B cell (primary cell): ENCODE data around the gene ZNF280D. TPM values are rescaled to one million over a fixed set of nuclear protein-coding genes. Genes with fewer than 3 reads are reported as not detected.

Source experiments
- ATAC-seq: fragments of 200-7000 bp; cut with Tn5 transposase; one replicate; pipeline ENCODE4 v1.10.0; 2021; ENCODE audit warnings: low read depth, mild to moderate bottlenecking, moderate number of reproducible peaks, moderate library complexity
- CTCF ChIA-PET: fragments of 350-600 bp; sonication (Branson Sonifier 250); formaldehyde crosslinking; loops from one replicate; lab custom pipeline; 2021; ENCODE audit warnings: antibody characterized with exemption, inconsistent platforms; lab: Charles Lee
- POLR2A ChIA-PET: fragments of 350-600 bp; sonication (Branson Sonifier 250); formaldehyde crosslinking; loops from one replicate; lab custom pipeline; 2021; ENCODE audit warnings: antibody characterized with exemption; lab: Charles Lee
- DNase-seq: peaks from one replicate; pipeline ENCODE4 v3.0.0; 2013
- H2AFZ ChIP-seq: 2 replicates; pipeline ENCODE4 v1.6.1; 2012; ENCODE audit warnings: mild to moderate bottlenecking, low read depth, low read length; ENCODE audit not compliant: insufficient read depth, poor library complexity, severe bottlenecking
- H3K27ac ChIP-seq, 2 donors: 1 replicate in 1 of 2; 2 replicates in 1 of 2; pipeline ENCODE4 v1.5.1; 2012 to 2013; ENCODE audit warnings: low read length in 2 of 2, mild to moderate bottlenecking in 2 of 2, moderate library complexity in 1 of 2
- H3K27me3 ChIP-seq, 4 experiments: fragments of 200-600 bp in 1 of 4; sonication (generic) in 1 of 4; replicated peaks in 1 of 4; 1 replicate in 2 of 4; 2 replicates in 2 of 4; pipeline versions ENCODE4 v1.6.1 to v1.7.0; 2013 to 2016; ENCODE audit warnings: low read length in 3 of 4, mild to moderate bottlenecking in 2 of 4, mixed read lengths in 1 of 4, moderate library complexity in 1 of 4; ENCODE audit not compliant: insufficient read depth in 4 of 4, control insufficient read depth in 3 of 4; ENCODE audit errors: control extremely low read depth in 1 of 4
- H3K36me3 ChIP-seq, 2 experiments: replicated peaks in 1 of 2; 1 replicate in 1 of 2; 2 replicates in 1 of 2; pipeline versions ENCODE4 v1.6.1 to v1.7.1; 2013; ENCODE audit warnings: low read length in 1 of 2; ENCODE audit not compliant: insufficient read depth in 2 of 2, control insufficient read depth in 1 of 2; ENCODE audit errors: control extremely low read depth in 1 of 2, extremely low read depth in 1 of 2
- H3K4me1 ChIP-seq, 2 donors: fragments of 200-600 bp in 1 of 2; sonication (generic) in 1 of 2; 1 replicate in 1 of 2; 2 replicates in 1 of 2; pipeline versions ENCODE4 v1.5.1 to v1.6.1; 2013 to 2017; ENCODE audit warnings: low read length in 2 of 2; ENCODE audit not compliant: control insufficient read depth in 2 of 2, insufficient read depth in 2 of 2
- H3K4me2 ChIP-seq: replicated peaks from 2 replicates; pipeline ENCODE3; 2012; ENCODE audit warnings: mild to moderate bottlenecking, low read depth, low read length; ENCODE audit not compliant: poor library complexity, severe bottlenecking
- H3K4me3 ChIP-seq, 5 experiments: fragments of 200-600 bp in 1 of 5; sonication (generic) in 1 of 5; 1 replicate in 3 of 5; 2 replicates in 2 of 5; pipeline versions ENCODE4 v1.5.1 to v1.7.0; 2011 to 2016; ENCODE audit warnings: low read length in 4 of 5, mild to moderate bottlenecking in 4 of 5, low read depth in 2 of 5, control low read depth in 1 of 5, moderate library complexity in 1 of 5; ENCODE audit not compliant: insufficient read depth in 1 of 5; ENCODE audit errors: control extremely low read depth in 1 of 5, extremely low read depth in 1 of 5
- H3K79me2 ChIP-seq: fragments of 200-600 bp; sonication (generic); one replicate; pipeline ENCODE4 v1.6.0; 2016; ENCODE audit warnings: low read length; ENCODE audit not compliant: control insufficient read depth, insufficient read depth
- H3K9ac ChIP-seq: fragments of 200-600 bp; sonication (generic); 2 replicates; pipeline ENCODE4 v1.6.1; 2017; ENCODE audit warnings: mild to moderate bottlenecking, low read length, moderate library complexity
- H3K9me3 ChIP-seq, 3 donors: one replicate each; pipeline versions ENCODE4 v1.6.1 to v1.7.1; 2013; ENCODE audit warnings: low read length in 2 of 3; ENCODE audit not compliant: control insufficient read depth in 2 of 3, insufficient read depth in 1 of 3; ENCODE audit errors: control extremely low read depth in 1 of 3
- H4K20me1 ChIP-seq: 2 replicates; pipeline ENCODE4 v1.6.0; 2012; ENCODE audit warnings: mild to moderate bottlenecking, low read length; ENCODE audit not compliant: insufficient read depth, control insufficient read depth, poor library complexity, severe bottlenecking
- H3K27ac Mint-ChIP-seq: one replicate; pipeline ENCODE4 v1.8.0; 2021; ENCODE audit warnings: mixed read lengths
- H3K27me3 Mint-ChIP-seq: one replicate; pipeline ENCODE4 v1.8.0; 2021; ENCODE audit warnings: mixed read lengths
- H3K4me1 Mint-ChIP-seq: one replicate; pipeline ENCODE4 v1.8.0; 2021; ENCODE audit warnings: mixed read lengths
- H3K4me3 Mint-ChIP-seq: one replicate; pipeline ENCODE4 v1.8.0; 2021; ENCODE audit warnings: mixed read lengths
- H3K9me3 Mint-ChIP-seq: one replicate; pipeline ENCODE4 v1.8.0; 2022; ENCODE audit warnings: mixed read lengths; ENCODE audit not compliant: insufficient read depth
- CTCF ChIP-seq: fragments of 200-600 bp; IDR thresholded peaks from one replicate; pipeline ENCODE4 v1.8.0; 2022; ENCODE audit warnings: antibody characterized with exemption, mild to moderate bottlenecking
- EZH2 ChIP-seq: IDR thresholded peaks from 2 replicates; pipeline ENCODE4 v1.6.1; 2012; ENCODE audit warnings: borderline replicate concordance, low read depth, mild to moderate bottlenecking, moderate library complexity, low read length; ENCODE audit not compliant: insufficient read depth, poor library complexity, severe bottlenecking
- WGBS: methylation state at CpG from one replicate; pipeline ENCODE4 v1.1.5; 2013; ENCODE audit warnings: missing lambda C conversion rate; ENCODE audit not compliant: insufficient coverage; 5-methylcytosine and 5-hydroxymethylcytosine counted together
- intact Hi-C: fragments of 100-400 bp; cut with micrococcal nuclease; formaldehyde crosslinking; loops from one replicate; pipeline ENCODE4 v1.10.0; 2022
- polyA minus RNA-seq: library from RNA; depleted of rRNA, polyadenylated mRNA; stranded (reverse); fragments of >200 nt; gene quantifications from 2 replicates; pipeline ENCODE4 v1.2.3, GENCODE V29; 2012
- polyA plus RNA-seq: library from polyadenylated mRNA; depleted of rRNA; stranded (reverse); fragments of >200 nt; gene quantifications from 2 replicates; pipeline ENCODE4 v1.2.3, GENCODE V29; 2012
- total RNA-seq, 2 donors: library from RNA; stranded (reverse); fragments of 120-200 nt in 1 of 2; gene quantifications; 1 replicate in 1 of 2; 2 replicates in 1 of 2; pipeline versions ENCODE4 v1.2.3 to v1.2.4, GENCODE V29; 2013 to 2022

The ZNF280D gene
- total RNA-seq = 63.7 and 68.3 TPM in 2 replicates
- 48.9 TPM for total RNA-seq (2013)
- 14.7 and 15.1 TPM in 2 replicates for polyA plus RNA-seq
- polyA minus RNA-seq = 19.2 and 20.8 TPM in 2 replicates

GRCh38 chr15:56733136-56734012, at the start of gene ZNF280D:
Gene ZNF280D (minus strand): TSS chr15:56733509. CDS start chr15:56707109, 26,400 bp downstream.
- no peak for TF ChIP-seq EZH2
- no peak for TF ChIP-seq CTCF
- Histone ChIP-seq H3K79me2 (peaks cover 38% of the 10 kb centered on the region), H3K9me3 (peaks cover 0 to 12% (median 4%) of the 10 kb centered on the region in 3 donors), H3K4me3 (peak within 1 kb of the TSS; percentile 65 to 92 (median 83)), H2AFZ (peak within 1 kb of the TSS; percentile 94), H3K9ac (peak within 1 kb of the TSS; percentile 87), H3K4me2 (peak within 1 kb of the TSS; percentile 91), H3K36me3 (peaks cover 0 to 2% of the 10 kb centered on the region in 2 experiments), H3K27ac (peak within 1 kb of the TSS; percentile 59 to 83), H3K4me1 (peaks cover 24 to 25% of the 10 kb centered on the region in 2 donors), H4K20me1 (no peaks in the 10 kb centered on the region), H3K27me3 (no peaks in the 10 kb centered on the region)
- POLR2A ChIA-PET = interaction anchor here (1.4 to 2.3 kb wide), 2 partner anchors 154 to 185 kb away, joined by 3 to 7 read pairs; partner anchors contain the start of gene TCF12
- no peaks in the 10 kb centered on the region for H3K9me3 Mint-ChIP-seq
- H3K27me3 Mint-ChIP-seq = no peaks in the 10 kb centered on the region
- ATAC-seq (peak; percentile 84), DNase-seq (peak; percentile 86)
- intact Hi-C loops = loop anchor here (1.0 to 5.0 kb wide), 8 partner anchors 15 to 973 kb away; partner anchors contain the start of genes POLR2M and TCF12
- CTCF ChIA-PET = interaction anchor here (0.8 to 1.6 kb wide), 3 partner anchors 18 to 794 kb away, joined by 3 to 6 read pairs (median 4); no protein-coding TSS in a partner anchor
- H3K4me1 Mint-ChIP-seq = peaks cover 36% of the 10 kb centered on the region
- peak within 1 kb of the TSS; percentile 94 for H3K4me3 Mint-ChIP-seq
- 13% methylated on average over 99 of the region's 101 CpGs for WGBS
- peak within 1 kb of the TSS; percentile 92 for H3K27ac Mint-ChIP-seq

GRCh38 chr15:56782306-56782705, 49.0 kb upstream of the ZNF280D start:
- Histone ChIP-seq H3K27me3 (no peaks in the 10 kb centered on the region), H3K27ac (no peak overlapping the region), H3K4me1 (peaks cover 7 to 8% of the 10 kb centered on the region in 2 donors), H3K4me3 (no peak overlapping the region), H3K9ac (no peak overlapping the region), H3K9me3 (peaks cover 0 to 13% (median 0%) of the 10 kb centered on the region in 3 donors), H3K4me2 (no peak overlapping the region), H3K79me2 (no peaks in the 10 kb centered on the region), H4K20me1 (no peaks in the 10 kb centered on the region), H3K36me3 (no peaks in the 10 kb centered on the region), H2AFZ (no peak overlapping the region)
- intact Hi-C loops = no loop called here
- H3K4me1 Mint-ChIP-seq = peaks cover 19% of the 10 kb centered on the region
- H3K9me3 Mint-ChIP-seq = peaks cover 4% of the 10 kb centered on the region
- no peak for TF ChIP-seq EZH2
- no peak for TF ChIP-seq CTCF
- ChIA-PET CTCF (no interaction called here), POLR2A (no interaction called here)
- H3K4me3 Mint-ChIP-seq = no peak overlapping the region
- no peak for ATAC-seq
- peaks cover 9% of the 10 kb centered on the region for H3K27me3 Mint-ChIP-seq
- 100% methylated on average over 1 of the region's 8 CpGs for whole genome bisulfite sequencing
- no peak overlapping the region for H3K27ac Mint-ChIP-seq
- DNase-seq = no peak
